GM21381 (cell line): ENCODE results near the gene KCNIP3.
"Not testable (repeated sequence)": the region's sequence is repeated elsewhere in the genome, so short reads cannot be mapped to it uniquely, and the experiment has no call there.

Experiments
- ATAC-seq: cut with Tn5 transposase; IDR thresholded peaks from one replicate; pipeline ENCODE4 v1.9.1; 2021; ENCODE audit warnings: mild to moderate bottlenecking, moderate library complexity; ENCODE audit not compliant: unreplicated experiment

KCNIP3 gene

DNA sequence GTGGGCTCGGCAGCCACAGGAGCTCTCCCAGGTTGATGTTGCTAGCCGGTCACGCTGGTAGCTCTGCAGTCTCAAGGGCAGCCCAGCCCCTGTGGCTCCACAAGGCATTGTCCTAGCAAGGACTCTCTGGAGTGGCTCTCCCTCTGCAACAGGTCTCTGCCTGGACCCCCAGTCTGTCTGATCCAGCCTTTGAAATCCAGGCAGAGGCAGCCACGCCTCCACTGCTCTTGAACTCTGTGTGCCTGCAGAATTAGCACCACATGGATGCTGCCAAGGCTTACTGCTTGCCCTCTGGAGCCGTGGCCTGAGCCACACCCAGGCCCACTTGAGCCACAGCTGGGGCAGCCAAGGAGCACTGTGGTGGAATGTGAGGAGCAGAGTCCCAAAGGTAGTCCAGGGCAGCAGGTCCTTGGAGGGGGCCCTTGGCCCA is 62.4 kb downstream of the KCNIP3 start:
- no peak for ATAC-seq

DNA sequence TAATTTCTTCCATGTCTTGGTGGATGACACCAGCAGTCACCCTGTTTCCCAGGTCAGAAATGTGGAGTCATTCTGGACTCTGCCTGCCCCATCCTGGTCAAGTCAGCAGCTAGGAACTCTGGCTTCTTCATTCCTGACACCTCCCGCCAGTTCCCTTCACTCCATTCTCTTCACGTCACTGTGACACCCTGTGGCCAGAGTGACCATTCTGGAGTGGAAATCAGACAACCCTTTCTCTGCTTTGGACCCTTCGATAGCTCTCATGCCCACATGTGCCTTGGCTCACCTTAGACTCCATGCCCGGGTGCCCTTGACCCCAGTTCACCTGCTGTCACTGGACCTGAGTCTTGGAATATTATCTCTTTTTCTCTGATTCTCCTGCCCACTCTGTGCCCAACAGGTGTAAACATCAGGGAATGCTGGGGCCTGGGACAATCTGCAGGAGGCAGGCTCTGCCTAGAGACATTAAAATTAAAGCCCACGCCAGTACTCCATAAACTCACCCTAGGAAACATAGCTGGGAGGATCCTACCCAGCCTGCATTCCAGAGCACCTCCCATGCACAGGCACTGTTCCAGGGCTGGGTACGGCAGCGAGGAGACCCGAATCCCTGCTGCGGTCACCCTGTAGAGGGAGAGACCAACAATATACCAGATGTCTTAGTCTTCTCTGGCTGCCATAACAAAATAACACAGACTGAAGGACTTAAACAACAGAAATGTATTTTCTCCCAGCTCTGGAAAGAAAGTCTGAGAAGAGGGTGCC is 64.3 kb downstream of the KCNIP3 start:
- ATAC-seq = no peak

DNA sequence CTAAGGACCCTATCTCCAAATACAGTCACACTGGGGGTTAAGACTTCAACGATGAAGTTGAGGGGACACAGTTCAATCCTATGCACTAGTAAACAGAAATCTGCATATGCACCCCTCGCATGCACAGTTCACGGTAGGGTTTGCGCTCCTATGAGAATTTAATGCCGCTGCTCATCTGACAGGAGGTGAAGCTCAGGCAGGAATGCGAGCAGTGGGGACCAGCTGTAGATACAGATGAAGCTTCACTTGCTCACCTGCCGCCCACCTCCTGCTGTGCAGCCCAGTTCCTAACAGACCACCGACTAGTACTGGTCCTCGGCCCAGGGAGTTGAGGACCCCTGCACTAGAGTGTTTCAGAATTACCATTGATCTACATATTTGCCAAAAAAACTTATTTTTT is 65.3 kb downstream of the KCNIP3 start:
- ATAC-seq = no peak

DNA sequence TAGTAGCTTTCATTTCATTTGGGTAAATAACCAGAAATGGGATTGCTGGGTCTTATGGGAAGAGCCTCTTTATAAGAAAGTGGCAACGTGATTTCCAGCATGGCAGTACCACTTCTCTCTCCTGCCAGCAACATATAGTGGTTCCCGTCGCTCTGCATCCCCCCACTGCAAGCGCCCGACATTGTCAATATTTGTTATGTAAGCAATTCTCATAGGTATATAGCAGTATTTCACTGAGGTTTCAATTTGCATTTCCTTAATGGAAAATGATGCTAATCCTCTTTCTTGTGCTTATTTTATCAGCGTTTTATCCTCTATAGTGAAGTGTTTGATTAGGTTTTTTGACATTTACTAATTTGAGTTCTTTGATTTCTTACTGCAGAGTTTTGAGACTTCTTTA is 69.4 kb downstream of the KCNIP3 start:
- ATAC-seq = no peak

DNA sequence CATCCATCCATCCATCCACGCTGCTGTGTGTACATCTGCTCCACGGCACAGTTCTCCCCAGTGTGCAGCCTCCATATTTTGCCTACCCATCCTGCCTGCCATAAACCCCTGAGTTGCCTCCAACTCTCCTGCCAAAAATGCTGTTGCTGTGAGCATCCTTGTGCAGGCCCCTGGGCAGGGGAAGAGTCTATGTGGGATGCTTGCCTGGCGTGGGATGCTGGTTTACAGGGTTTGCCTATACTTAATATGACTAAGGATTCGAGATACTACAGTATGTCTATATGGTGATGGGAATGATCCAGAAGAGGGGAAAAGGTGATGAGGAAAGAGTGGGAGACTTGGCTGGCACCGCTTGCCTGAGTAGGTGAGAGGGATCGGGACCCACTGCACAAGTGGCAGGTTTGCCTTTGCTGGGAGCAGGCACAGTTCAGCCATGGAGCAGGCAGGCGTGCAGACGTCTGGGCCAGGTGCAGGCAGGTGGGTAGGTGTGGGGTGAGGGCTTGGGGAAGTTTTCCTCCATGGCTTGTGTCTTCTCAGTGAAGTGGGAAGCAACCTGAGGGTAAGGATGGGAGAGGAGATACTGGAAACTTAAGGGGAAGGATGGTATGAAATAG is 75.2 kb downstream of the KCNIP3 start:
- no peak for ATAC-seq

DNA sequence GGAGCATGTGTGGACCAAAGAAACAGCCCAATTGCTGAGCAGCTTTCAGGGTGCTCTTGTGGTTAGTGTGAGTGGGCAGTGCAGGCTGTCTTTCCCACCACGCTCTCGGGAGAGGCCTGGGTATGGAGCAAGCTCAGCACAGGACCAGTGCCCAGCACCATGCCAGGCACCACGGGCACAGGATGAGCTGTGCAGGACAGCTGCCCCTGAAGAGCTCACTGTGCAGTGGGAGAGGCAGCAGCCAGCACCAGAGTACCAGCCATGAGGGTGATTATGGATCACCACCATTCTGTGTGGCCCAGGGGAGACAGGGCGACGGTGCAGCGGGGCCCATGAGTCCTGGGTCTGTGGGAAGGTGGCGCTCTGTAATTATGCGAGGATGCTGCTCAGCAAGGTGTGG is 75.7 kb downstream of the KCNIP3 start:
- no peak for ATAC-seq

DNA sequence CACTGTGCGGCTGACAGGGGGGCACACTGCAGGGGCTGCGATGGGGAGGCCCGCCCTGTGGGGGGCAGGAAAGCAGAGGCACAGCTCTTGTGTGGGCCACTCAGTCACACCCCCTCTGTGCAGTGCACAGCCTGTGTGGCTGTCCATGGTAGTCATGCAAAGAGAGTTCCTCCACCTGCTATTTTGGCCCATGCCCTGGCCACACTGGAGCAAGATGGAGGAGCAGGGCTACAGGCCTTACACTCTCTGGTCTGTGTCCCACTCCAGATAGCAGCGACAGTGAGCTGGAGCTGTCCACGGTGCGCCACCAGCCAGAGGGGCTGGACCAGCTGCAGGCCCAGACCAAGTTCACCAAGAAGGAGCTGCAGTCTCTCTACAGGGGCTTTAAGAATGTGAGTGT is 76.9 kb downstream of the KCNIP3 start:
- ATAC-seq = no peak

DNA sequence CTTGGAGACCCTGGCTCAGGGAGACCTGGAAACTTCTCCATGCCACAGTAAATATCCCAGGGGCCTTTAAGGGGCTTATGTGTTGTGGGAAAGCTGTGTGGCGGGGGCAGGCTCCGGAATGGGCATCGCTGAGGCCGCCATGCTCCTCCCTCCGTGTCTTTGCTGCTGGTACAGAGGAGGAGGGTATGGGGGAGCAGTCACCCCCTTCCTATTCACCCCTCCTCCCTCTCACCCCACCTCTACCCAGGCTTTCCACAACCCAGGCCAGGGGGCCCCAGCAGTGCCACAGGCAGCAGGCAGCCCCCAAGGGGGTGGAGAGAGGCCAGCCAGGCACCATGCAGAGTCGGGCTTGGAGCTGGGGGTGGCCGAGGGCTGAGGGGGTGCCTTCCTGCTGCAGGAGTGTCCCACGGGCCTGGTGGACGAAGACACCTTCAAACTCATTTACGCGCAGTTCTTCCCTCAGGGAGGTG is 77.3 kb downstream of the KCNIP3 start:
- no peak for ATAC-seq

DNA sequence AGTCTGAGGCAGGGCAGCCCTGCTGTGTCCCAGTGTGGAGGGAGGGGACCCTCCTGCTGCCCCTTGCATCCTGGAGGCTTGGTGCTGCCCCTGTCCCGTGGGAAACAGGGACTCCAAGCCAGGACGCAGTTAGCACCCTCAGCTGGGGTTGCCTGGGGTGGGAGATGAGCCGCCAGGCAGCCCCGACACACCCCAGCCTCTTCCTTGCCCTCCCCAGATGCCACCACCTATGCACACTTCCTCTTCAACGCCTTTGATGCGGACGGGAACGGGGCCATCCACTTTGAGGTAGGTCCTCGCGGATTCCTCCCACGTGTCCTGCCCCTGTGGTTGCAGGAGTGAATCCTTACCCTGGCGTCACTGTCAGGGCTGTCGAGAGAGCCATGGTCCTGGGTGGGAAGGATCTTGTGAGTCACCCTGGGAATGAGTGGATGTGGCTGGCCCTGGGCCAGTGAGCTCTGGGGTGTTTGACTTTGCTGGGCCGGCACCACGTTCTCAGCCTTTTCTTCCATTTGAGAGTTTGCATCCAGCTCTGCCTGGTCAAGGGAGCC is 77.8 kb downstream of the KCNIP3 start:
- no peak for ATAC-seq

DNA sequence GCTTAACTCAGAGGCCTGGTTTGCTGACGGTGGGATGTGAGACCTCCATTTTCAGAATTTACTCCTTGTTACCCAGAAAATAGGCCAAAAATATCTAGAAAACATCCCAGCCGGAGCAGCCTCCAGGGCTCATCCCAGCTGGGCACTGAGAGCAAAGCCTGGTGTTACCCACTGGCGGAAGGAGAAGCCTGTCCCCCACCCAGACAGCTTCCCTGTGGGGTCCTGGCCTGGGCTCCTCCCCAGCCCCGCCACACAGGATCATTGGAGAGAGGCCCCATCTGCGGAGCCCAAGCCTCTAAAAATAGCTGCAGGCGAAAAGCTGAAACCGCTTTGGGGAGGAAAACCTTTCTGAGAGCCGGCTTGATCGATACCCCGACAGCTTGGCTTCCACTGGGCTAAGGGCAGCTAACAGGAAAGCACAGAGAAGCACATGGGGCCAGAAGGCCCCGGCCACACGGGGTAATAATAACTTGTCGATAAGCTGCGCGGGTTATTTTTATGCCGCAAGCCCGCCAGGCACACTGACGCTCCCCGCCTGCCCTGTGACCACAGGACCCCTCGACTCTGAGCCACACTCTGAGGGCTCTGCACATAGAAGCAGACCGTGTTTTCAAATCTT is 78.5 kb downstream of the KCNIP3 start:
- ATAC-seq = no peak

DNA sequence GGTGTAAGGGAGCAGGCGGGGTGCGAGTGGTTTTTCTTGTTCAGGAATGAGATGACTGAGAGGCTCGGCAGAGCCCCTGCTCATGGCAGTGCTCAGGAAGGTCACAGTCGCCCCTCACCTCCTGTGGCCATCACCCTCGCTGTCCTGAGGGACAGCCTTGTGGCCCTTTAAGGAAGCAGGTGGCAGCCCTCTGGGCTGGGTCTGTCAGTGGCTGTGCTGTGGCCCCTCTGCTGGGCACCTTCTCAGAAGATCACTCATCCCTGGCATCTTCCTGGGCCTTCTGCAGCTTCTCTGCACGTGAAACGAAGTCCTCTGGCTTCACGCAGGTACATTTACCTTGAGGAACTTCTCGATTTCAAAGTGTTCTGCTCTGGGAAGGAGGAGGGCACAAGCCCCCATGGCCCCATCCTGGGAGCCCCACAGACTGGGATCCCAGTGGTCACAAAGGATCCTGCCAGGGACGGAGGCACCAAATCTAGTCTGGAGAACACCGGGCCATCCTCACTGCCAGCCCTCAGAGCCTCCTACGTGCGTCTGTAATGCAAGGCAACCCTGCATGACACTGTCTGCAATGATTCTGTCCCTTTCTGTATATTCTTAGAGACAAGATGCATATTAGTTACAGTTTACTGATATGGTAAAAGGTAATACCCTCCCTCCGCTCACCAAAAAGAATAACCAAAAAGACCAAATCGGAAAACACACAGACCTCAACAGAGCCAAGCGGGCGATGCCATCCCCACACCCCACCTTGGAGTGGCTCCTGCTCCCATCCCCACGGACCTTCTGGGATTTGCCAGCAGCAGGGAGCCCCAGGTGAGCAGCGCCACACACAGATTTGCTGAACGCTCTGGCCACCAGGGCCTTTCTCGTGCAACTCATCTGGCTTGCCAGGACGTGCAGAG is 79.4 kb downstream of the KCNIP3 start:
- ATAC-seq = no peak

DNA sequence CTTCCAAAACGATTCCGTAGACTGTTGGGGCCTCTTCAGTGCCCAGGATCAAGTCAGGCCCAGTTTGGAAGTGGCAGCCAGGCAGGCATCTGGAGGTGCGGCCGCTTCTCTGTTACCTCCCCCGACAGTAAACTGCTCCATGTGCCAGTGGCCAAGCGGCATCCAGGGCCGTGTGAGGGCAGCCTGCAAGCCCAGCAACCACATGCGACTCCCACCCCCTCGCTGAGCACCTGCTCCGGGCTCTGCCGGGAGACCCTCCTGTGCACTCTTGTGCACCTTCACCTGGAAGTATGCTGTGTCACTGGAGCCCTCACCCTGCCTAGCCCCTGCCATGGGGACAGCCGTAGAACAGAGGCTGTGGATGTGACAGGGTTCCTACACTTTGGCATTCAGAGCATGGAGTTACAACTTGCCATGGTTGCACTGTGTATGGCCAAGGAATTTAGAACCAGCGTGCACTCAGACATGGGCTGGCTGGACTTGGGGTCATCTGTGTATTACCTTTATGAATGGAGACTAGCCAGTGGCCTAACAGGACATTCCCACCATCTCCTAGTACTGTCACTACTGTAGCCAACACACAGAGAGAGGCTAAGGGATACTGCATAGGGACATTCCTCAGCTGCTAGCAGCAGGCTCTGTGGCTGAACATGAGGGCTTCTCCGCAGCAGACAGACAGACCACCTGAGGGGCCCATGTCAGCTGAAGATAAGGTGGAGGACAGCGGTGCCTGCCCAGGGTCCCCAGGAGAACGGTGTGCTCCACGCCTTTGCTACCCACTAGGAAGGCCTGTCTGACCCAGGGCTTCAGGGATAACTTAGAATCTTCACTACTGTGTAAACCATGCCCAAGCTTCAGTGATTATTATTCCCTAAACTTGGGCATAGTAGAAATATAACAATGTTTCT is 80.3 kb downstream of the KCNIP3 start:
- ATAC-seq = no peak

DNA sequence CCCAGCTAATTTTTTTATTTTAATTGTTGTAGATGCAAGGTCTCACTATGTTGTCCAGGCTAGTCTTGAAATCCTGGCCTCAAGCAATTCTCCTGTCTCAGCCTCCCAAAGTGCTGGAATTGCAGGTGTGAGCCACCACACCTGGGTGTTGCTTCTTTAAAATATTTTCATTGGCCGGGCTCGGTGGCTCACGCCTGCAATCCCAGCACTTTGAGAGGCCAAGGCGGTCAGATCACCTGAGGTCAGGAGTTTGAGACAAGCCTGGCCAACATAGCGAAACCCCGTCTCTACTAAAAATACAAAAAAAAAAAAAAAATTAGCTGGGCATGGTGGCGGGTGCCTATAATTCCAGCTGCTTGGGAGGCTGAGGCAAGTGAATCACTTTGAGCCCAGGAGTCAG is 81.1 kb downstream of the KCNIP3 start:
- not testable (repeated sequence) for ATAC-seq

DNA sequence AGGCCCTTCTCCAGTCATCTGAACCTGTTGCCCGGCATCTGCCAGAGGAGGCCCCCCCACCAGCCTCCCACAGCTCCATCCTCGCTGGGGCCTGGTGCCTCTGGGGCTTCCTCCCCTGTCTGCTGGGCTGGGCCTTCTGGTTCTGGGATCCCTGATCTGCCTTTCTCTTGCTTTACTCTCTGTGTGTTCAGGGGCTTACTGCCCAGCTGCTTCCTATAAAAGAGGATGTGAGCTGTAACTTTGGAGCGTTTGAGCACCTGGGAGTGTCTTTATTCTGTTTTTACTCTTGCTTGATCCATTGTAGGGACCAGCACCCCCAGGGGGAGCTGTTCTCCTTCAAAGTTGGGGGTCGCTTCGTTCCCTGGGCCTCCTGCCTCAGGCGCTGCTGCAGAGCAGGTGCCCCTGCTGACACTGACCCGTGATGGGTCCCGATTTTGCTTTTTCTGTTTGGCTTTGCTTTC is 82.3 kb downstream of the KCNIP3 start:
- ATAC-seq = no peak

DNA sequence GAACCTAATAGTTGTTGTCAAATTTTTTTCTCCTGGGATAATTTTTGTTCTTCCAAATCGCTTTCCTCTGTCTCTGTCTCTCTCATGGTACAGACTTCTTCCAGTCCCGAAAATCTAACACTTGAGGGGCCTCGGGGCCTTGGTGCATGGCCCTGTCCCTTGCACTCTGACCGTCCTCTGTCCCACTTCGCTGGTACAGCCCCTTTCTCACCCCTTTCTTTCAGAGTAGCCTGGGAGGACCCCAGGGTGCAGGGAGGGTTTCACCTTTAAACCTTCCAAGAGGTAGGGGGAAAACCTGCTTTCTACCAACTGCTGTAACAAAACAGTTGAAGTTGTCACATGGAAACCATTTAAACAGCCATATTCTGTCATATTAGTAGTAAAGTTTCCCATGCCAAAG is 83.1 kb downstream of the KCNIP3 start:
- ATAC-seq = no peak

DNA sequence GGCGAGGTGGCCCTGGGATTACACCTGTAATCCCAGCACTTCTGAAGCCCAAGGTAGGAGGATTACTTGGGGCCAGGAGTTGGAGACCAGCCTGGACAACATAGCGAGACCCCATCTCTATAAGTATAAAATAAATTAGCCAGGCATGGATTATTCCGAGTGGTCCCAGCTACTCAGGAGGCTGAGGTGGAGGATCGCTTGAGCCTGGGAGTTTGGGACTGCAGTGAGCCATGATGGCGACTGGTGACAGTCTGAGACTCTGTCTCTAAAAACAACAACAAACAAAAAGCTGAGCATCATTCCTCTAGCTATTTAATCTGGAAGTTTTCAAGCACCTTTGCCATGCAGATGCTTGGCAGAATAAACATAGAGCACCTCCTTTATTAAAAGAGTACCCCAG is 83.6 kb downstream of the KCNIP3 start:
- ATAC-seq = no peak

DNA sequence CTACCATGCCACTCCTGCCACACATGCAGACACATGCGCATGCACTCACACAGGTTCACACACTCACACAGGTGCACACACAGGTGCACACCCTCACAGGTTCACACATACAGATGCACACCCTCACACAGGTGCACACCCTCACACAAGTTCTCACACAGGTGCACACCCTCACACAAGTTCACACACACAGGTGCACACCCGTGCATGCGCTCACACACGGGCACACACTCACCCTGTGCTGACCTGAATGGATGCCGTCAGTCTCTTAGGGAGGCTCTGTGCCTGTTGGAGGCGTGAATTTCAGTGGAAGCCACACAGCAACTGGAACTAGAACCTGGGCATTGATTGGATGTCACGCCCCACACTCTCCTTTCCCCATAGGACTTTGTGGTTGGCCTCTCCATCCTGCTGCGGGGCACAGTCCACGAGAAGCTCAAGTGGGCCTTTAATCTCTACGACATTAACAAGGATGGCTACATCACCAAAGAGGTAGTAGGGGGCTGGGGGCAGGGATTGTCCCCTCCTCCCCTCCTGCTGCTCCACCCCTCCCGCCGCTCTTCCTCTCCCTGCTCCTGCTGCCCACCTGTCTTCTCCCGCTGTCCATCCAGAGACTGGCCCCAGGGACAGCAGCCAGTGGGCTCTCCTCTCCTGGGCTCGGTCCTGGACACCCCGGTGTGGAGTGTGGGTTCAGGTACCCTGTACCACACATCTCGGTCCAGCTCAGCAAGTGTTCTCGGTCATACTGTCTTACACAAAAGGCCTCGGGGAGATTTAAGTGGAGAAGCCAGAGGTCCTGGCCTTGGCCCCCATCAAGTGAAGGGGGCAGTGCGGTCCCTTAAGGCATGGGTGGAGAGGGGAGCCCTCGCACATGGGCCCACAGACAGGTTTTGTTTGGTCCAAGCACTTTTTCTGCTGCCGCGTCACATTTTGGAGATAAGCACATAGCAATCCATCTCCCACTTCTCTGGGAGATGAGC is 84.4 kb downstream of the KCNIP3 start:
- no peak for ATAC-seq

DNA sequence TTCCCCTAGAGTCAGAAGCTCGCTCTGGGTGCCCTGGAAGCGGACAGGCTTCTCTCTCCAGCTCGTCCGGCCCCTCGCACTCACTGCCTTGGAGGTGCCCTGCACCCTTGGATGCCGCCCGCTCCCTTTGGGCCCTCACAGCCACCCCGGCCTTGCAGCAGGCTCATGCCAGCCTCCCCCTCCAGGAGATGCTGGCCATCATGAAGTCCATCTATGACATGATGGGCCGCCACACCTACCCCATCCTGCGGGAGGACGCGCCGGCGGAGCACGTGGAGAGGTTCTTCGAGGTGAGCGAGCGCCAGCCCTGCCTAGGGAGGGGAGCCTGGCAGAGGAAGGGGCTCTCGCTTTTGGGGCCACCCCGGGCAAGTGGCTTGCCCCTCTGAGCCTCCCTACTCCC is 85.0 kb downstream of the KCNIP3 start:
- ATAC-seq = no peak
